SK-N-SH (cell line): ENCODE measurements around the gene EIF5A2. TPM values are rescaled to one million over a fixed set of nuclear protein-coding genes. Genes with fewer than 3 reads are reported as not detected.

Source experiments
- CTCF ChIA-PET: fragments of 300-600, 350-600 bp; formaldehyde crosslinking; extraction: SDS; loops from one replicate; lab custom pipeline; 2021; lab: Yijun Ruan, JAX
- POLR2A ChIA-PET: fragments of 350-600 bp; sonication (Branson Sonifier 250); formaldehyde crosslinking; extraction: SDS; loops from one replicate; lab custom pipeline; 2020; ENCODE audit warnings: antibody characterized with exemption, inconsistent platforms; lab: Yijun Ruan, JAX
- DNase-seq: peaks from one replicate; pipeline ENCODE4 v3.0.0; 2012
- H2AFZ ChIP-seq: fragments of 200-600 bp; sonication (generic); 2 replicates; pipeline ENCODE4 v1.8.1; 2016; ENCODE audit warnings: antibody characterized with exemption, mild to moderate bottlenecking, low read depth
- H3F3A ChIP-seq: fragments of 200-600 bp; sonication (generic); replicated peaks from 2 replicates; pipeline ENCODE3; 2016; ENCODE audit warnings: antibody characterized with exemption, mild to moderate bottlenecking; ENCODE audit not compliant: insufficient read depth
- H3K27ac ChIP-seq, 2 experiments: fragments of 200-500 bp in 1 of 2; fragments of 200-600 bp in 1 of 2; sonication (Bioruptor generic) in 1 of 2; sonication (generic), shearing (Covaris generic) in 1 of 2; 2 replicates each; pipeline versions ENCODE4 v1.5.1 to v1.6.1; 2014 to 2016; ENCODE audit warnings: low read depth in 2 of 2, inconsistent platforms in 1 of 2, low read length in 1 of 2, mild to moderate bottlenecking in 1 of 2, mixed read lengths in 1 of 2
- H3K27me3 ChIP-seq: fragments of 200-600 bp; sonication (generic), shearing (Covaris generic); 2 replicates; pipeline ENCODE4 v1.6.1; 2016; ENCODE audit warnings: mixed run types; ENCODE audit not compliant: insufficient read depth
- H3K36me3 ChIP-seq, 2 experiments: fragments of 200-500 bp in 1 of 2; fragments of 200-600 bp in 1 of 2; sonication (Bioruptor generic) in 1 of 2; sonication (generic) in 1 of 2; replicated peaks in 1 of 2; 2 replicates each; pipeline versions ENCODE3 to v1.5.1; 2014 to 2016; ENCODE audit warnings: low read length in 1 of 2, mild to moderate bottlenecking in 1 of 2; ENCODE audit not compliant: insufficient read depth in 2 of 2, control insufficient read depth in 1 of 2
- H3K4me1 ChIP-seq, 2 experiments: fragments of 200-500 bp in 1 of 2; fragments of 200-600 bp in 1 of 2; sonication (Bioruptor generic) in 1 of 2; sonication (generic), shearing (Covaris generic) in 1 of 2; 2 replicates each; pipeline versions ENCODE4 v1.5.1 to v1.6.1; 2014 to 2016; ENCODE audit warnings: low read depth in 1 of 2, low read length in 1 of 2, mixed run types in 1 of 2; ENCODE audit not compliant: insufficient read depth in 2 of 2, control insufficient read depth in 1 of 2
- H3K4me2 ChIP-seq: fragments of 200-600 bp; sonication (generic), shearing (Covaris generic); 2 replicates; pipeline ENCODE4 v1.6.1; 2017; ENCODE audit warnings: mixed run types
- H3K4me3 ChIP-seq, 2 experiments: fragments of 200-500 bp in 1 of 2; fragments of 200-600 bp in 1 of 2; sonication (Bioruptor generic) in 1 of 2; sonication (generic), shearing (Covaris generic) in 1 of 2; 2 replicates each; pipeline versions ENCODE4 v1.5.1 to v1.8.1; 2014 to 2016; ENCODE audit warnings: low read depth in 2 of 2, inconsistent platforms in 1 of 2, low read length in 1 of 2, mild to moderate bottlenecking in 1 of 2, mixed read lengths in 1 of 2, moderate library complexity in 1 of 2
- H3K79me2 ChIP-seq: fragments of 200-600 bp; sonication (generic); 2 replicates; pipeline ENCODE4 v1.8.1; 2017; ENCODE audit warnings: mild to moderate bottlenecking; ENCODE audit not compliant: insufficient read depth
- H3K9ac ChIP-seq: fragments of 200-600 bp; sonication (generic); 2 replicates; pipeline ENCODE4 v1.6.1; 2017; ENCODE audit warnings: mixed run types
- H3K9me2 ChIP-seq: fragments of 200-600 bp; sonication (generic); 2 replicates; pipeline ENCODE4 v1.6.1; 2017; ENCODE audit warnings: mixed run types
- H3K9me3 ChIP-seq: fragments of 200-600 bp; sonication (generic); 2 replicates; pipeline ENCODE4 v1.6.1; 2017; ENCODE audit warnings: mixed run types, mild to moderate bottlenecking, moderate library complexity
- H4K20me1 ChIP-seq: fragments of 200-600 bp; sonication (generic); 2 replicates; pipeline ENCODE4 v1.6.1; 2017; ENCODE audit warnings: mild to moderate bottlenecking, mixed run types; ENCODE audit not compliant: insufficient read depth
- EZH2phosphoT487 ChIP-seq: fragments of 200-600 bp; sonication (generic); IDR thresholded peaks from 2 replicates; pipeline ENCODE4 v1.6.1; 2017; ENCODE audit warnings: low read depth, mixed run types, mild to moderate bottlenecking, antibody characterized with exemption, moderate library complexity, borderline replicate concordance
- FOXJ3 ChIP-seq: sonication (generic); formaldehyde crosslinking; IDR thresholded peaks from 2 replicates; pipeline ENCODE4 v1.5.1; 2020; ENCODE audit warnings: mild to moderate bottlenecking, missing genetic modification reagents
- FOXM1 ChIP-seq: IDR thresholded peaks from 2 replicates; pipeline ENCODE4 v1.4.0; 2012; ENCODE audit warnings: low read depth, mild to moderate bottlenecking
- GABPA ChIP-seq: IDR thresholded peaks from 2 replicates; pipeline ENCODE4 v1.4.0; 2012; ENCODE audit warnings: low read depth, mild to moderate bottlenecking
- GATA2 ChIP-seq: sonication (generic); formaldehyde crosslinking; IDR thresholded peaks from 2 replicates; pipeline ENCODE4 v1.5.0; 2020; ENCODE audit warnings: mild to moderate bottlenecking, missing genetic modification reagents
- NFIC ChIP-seq: IDR thresholded peaks from 2 replicates; pipeline ENCODE4 v1.4.0; 2012; ENCODE audit warnings: borderline replicate concordance
- NRF1 ChIP-seq: IDR thresholded peaks from 2 replicates; pipeline ENCODE4 v1.6.1; 2012; ENCODE audit warnings: low read depth, mild to moderate bottlenecking, low read length
- POLR2AphosphoS5 ChIP-seq: IDR thresholded peaks from 2 replicates; pipeline ENCODE4 v1.6.1; 2012; ENCODE audit warnings: low read depth, low read length
- RAD21 ChIP-seq: IDR thresholded peaks from 2 replicates; pipeline ENCODE4 v1.6.1; 2012; ENCODE audit warnings: mild to moderate bottlenecking, low read length
- RCOR1 ChIP-seq: fragments of 150-350 bp; IDR thresholded peaks from 2 replicates; pipeline ENCODE4 v1.6.1; 2017; ENCODE audit warnings: antibody characterized with exemption, low read length
- RFX5 ChIP-seq: IDR thresholded peaks from 2 replicates; pipeline ENCODE4 v1.6.1; 2012; ENCODE audit warnings: mild to moderate bottlenecking, improper control_type of control experiment, low read length
- SMC3 ChIP-seq: IDR thresholded peaks from 2 replicates; pipeline ENCODE4 v1.6.1; 2012; ENCODE audit warnings: low read depth, low read length, improper control_type of control experiment
- TCF12 ChIP-seq: IDR thresholded peaks from 2 replicates; pipeline ENCODE4 v1.4.0; 2012
- TEAD4 ChIP-seq: IDR thresholded peaks from 2 replicates; pipeline ENCODE4 v1.4.0; 2012; ENCODE audit warnings: mild to moderate bottlenecking, borderline replicate concordance; ENCODE audit not compliant: insufficient read depth
- polyA plus RNA-seq, 3 experiments: library from polyadenylated mRNA; depleted of rRNA; stranded (reverse); fragments of >200 nt; gene quantifications; 2 replicates each; pipeline ENCODE4 v1.2.3, GENCODE V29; 2012
- TF ChIP-seq, protein P1 (sequence below): fragments of 150-350 bp; IDR thresholded peaks from 2 replicates; pipeline ENCODE4 v1.6.1; 2017; ENCODE audit warnings: antibody characterized with exemption, low read length, low read depth, borderline replicate concordance
- TF ChIP-seq, protein P2 (sequence below): fragments of 200-600 bp; sonication (generic); IDR thresholded peaks from 2 replicates; pipeline ENCODE4 v1.6.1; 2017; ENCODE audit warnings: antibody characterized with exemption, mild to moderate bottlenecking, moderate library complexity
- TF ChIP-seq, protein P3 (sequence below): fragments of 150-350 bp; IDR thresholded peaks from 2 replicates; pipeline ENCODE4 v1.6.1; 2016; ENCODE audit warnings: mild to moderate bottlenecking, low read depth, low read length
- TF ChIP-seq, protein P4 (sequence below): IDR thresholded peaks from 2 replicates; pipeline ENCODE4 v1.6.1; 2012; ENCODE audit warnings: mild to moderate bottlenecking, low read depth, low read length, moderate library complexity

The EIF5A2 gene
- polyA plus RNA-seq, 1 of the 3 experiments (the other 2 are of a cell fraction): 2.7 TPM

DNA sequence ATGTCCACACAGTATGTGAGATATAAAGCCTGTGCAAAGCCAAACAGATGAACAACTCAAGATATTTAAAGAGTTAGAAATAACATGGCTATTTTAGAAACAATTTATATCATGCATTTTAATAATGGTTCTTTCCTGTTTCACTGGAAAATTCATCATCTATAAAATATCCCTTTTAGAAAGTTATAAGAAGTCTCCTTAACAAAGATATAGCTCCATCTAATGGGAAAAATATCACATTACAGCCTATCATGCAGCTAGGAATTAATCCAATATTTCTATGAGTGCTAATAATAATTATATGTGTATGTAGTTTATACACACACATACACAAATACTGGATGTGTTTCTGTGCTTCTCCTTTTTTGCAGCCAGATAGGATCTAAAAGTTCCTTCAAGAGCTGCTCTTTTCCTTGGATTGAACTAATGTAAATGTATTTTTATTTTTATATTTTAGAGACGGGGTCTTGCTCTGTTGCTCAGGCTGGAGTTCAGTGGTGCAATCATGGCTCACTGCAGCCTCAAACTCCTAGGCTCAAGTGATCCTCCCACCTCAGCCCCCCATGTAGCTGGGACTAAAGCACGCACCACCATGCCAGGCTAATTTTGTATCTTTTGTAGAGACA is 60.0 kb downstream of the EIF5A2 start (continued):
- TF ChIP-seq, protein P1, sequence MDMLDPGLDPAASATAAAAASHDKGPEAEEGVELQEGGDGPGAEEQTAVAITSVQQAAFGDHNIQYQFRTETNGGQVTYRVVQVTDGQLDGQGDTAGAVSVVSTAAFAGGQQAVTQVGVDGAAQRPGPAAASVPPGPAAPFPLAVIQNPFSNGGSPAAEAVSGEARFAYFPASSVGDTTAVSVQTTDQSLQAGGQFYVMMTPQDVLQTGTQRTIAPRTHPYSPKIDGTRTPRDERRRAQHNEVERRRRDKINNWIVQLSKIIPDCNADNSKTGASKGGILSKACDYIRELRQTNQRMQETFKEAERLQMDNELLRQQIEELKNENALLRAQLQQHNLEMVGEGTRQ: no peak
- peak; percentile 62 for TF ChIP-seq RAD21
- no peak for TF ChIP-seq GATA2 (CRISPR knock-in tag)
- TF ChIP-seq SMC3: 0 out of 2 replicates have a peak, but pooled peaks have one; percentile 21
- TF ChIP-seq, all 33 proteins: peak for 3

DNA sequence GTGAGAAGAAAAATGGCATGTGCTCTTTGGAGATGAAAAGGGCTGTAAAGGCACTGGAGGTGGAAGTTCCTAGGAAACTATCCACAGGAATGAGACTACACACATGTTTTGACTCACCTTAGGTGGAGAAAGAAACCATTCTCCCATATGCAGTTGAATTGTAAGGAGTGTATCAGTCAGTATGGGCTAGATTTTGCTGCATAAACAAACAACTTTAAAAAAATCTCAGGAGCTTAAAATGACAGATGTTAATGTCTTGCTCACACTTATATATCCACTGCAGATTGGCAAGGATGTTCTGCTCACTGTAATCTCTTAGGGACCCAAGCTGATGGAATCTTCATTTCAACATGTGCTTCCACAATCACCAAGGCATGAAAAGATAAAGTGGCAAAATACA is 64.1 kb downstream of the EIF5A2 start:
- ChIA-PET POLR2A (no interaction called here), CTCF (interaction anchor here (1.0 kb wide), 1 partner anchor 430 kb away, joined by 3 read pairs; no protein-coding TSS in a partner anchor)
- no peak for TF ChIP-seq POLR2AphosphoS5
- TF ChIP-seq FOXM1: no peak
- TF ChIP-seq, protein P2, sequence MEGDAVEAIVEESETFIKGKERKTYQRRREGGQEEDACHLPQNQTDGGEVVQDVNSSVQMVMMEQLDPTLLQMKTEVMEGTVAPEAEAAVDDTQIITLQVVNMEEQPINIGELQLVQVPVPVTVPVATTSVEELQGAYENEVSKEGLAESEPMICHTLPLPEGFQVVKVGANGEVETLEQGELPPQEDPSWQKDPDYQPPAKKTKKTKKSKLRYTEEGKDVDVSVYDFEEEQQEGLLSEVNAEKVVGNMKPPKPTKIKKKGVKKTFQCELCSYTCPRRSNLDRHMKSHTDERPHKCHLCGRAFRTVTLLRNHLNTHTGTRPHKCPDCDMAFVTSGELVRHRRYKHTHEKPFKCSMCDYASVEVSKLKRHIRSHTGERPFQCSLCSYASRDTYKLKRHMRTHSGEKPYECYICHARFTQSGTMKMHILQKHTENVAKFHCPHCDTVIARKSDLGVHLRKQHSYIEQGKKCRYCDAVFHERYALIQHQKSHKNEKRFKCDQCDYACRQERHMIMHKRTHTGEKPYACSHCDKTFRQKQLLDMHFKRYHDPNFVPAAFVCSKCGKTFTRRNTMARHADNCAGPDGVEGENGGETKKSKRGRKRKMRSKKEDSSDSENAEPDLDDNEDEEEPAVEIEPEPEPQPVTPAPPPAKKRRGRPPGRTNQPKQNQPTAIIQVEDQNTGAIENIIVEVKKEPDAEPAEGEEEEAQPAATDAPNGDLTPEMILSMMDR: no peak
- no peak for TF ChIP-seq TEAD4
- TF ChIP-seq TCF12: no peak
- TF ChIP-seq GABPA: no peak
- TF ChIP-seq NRF1: no peak
- TF ChIP-seq, protein P1: no peak
- TF ChIP-seq RFX5: no peak
- TF ChIP-seq RAD21: no peak
- TF ChIP-seq, protein P3, sequence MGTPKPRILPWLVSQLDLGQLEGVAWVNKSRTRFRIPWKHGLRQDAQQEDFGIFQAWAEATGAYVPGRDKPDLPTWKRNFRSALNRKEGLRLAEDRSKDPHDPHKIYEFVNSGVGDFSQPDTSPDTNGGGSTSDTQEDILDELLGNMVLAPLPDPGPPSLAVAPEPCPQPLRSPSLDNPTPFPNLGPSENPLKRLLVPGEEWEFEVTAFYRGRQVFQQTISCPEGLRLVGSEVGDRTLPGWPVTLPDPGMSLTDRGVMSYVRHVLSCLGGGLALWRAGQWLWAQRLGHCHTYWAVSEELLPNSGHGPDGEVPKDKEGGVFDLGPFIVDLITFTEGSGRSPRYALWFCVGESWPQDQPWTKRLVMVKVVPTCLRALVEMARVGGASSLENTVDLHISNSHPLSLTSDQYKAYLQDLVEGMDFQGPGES: no peak
- TF ChIP-seq EZH2phosphoT487: no peak
- no peak for TF ChIP-seq RCOR1
- TF ChIP-seq, protein P4, sequence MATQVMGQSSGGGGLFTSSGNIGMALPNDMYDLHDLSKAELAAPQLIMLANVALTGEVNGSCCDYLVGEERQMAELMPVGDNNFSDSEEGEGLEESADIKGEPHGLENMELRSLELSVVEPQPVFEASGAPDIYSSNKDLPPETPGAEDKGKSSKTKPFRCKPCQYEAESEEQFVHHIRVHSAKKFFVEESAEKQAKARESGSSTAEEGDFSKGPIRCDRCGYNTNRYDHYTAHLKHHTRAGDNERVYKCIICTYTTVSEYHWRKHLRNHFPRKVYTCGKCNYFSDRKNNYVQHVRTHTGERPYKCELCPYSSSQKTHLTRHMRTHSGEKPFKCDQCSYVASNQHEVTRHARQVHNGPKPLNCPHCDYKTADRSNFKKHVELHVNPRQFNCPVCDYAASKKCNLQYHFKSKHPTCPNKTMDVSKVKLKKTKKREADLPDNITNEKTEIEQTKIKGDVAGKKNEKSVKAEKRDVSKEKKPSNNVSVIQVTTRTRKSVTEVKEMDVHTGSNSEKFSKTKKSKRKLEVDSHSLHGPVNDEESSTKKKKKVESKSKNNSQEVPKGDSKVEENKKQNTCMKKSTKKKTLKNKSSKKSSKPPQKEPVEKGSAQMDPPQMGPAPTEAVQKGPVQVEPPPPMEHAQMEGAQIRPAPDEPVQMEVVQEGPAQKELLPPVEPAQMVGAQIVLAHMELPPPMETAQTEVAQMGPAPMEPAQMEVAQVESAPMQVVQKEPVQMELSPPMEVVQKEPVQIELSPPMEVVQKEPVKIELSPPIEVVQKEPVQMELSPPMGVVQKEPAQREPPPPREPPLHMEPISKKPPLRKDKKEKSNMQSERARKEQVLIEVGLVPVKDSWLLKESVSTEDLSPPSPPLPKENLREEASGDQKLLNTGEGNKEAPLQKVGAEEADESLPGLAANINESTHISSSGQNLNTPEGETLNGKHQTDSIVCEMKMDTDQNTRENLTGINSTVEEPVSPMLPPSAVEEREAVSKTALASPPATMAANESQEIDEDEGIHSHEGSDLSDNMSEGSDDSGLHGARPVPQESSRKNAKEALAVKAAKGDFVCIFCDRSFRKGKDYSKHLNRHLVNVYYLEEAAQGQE: no peak
- no peak for TF ChIP-seq NFIC
- TF ChIP-seq FOXJ3: no peak
- Histone ChIP-seq H3K4me1 (no peaks in the 10 kb centered on the region; a peak in 2 of 4 replicates), H3K27ac (no peak overlapping the region), H3K9me3 (no peaks in the 10 kb centered on the region), H3K9me2 (no peaks in the 10 kb centered on the region), H3K9ac (no peak overlapping the region), H4K20me1 (no peaks in the 10 kb centered on the region), H3F3A (no peaks in the 10 kb centered on the region), H3K4me3 (no peak overlapping the region), H2AFZ (no peak overlapping the region), H3K27me3 (no peaks in the 10 kb centered on the region), H3K36me3 (no peaks in the 10 kb centered on the region), H3K79me2 (no peaks in the 10 kb centered on the region), H3K4me2 (no peak overlapping the region)
- no peak for DNase-seq
